ENCODE measurements around the gene TATDN3.

Gene TATDN3

DNA sequence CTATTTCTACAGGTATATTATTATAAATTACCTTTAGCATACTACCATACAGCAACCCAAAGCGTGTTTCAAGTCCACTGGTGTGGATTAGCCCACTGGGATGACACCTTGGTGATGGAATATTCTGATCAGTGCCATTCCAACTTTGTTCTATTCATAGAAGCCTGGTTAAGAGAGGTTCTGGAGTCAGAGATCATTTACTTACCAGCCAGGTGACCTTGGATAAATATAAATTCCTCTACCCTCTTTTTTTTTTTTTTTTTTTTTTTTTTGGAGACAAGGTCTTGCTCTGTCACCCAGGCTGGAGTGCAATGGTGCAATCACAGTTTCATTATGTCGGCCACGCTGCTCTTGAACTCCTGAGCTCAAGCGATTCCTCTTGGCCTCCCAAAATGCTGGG lies 55.9 kb downstream of the TATDN3 start, which contains the start of gene SPATA45:
SPATA45 (minus strand) TSS at position 101 of the 400 bp plus-strand sequence. CDS start 11,500 bp downstream, outside the sequence.
- no peak within 1 kb of the TSS for H3K4me3 ChIP-seq (ENCODE audit: control insufficient read depth, low read depth, low read length)
- DNase-seq (ENCODE audit: low read depth) = no peak
- TF ChIP-seq, protein P1, sequence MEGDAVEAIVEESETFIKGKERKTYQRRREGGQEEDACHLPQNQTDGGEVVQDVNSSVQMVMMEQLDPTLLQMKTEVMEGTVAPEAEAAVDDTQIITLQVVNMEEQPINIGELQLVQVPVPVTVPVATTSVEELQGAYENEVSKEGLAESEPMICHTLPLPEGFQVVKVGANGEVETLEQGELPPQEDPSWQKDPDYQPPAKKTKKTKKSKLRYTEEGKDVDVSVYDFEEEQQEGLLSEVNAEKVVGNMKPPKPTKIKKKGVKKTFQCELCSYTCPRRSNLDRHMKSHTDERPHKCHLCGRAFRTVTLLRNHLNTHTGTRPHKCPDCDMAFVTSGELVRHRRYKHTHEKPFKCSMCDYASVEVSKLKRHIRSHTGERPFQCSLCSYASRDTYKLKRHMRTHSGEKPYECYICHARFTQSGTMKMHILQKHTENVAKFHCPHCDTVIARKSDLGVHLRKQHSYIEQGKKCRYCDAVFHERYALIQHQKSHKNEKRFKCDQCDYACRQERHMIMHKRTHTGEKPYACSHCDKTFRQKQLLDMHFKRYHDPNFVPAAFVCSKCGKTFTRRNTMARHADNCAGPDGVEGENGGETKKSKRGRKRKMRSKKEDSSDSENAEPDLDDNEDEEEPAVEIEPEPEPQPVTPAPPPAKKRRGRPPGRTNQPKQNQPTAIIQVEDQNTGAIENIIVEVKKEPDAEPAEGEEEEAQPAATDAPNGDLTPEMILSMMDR (IDR thresholded peaks at IDR 0.05; ENCODE audit: control insufficient read depth, insufficient read depth, low read depth, low read length, missing control alignments) = no peak

GRCh38 chr1:212852105-212852688 lies 60.5 kb downstream of the TATDN3 start:
- no peak overlapping the region for H3K4me3 ChIP-seq (ENCODE audit: control insufficient read depth, low read depth, low read length)
- TF ChIP-seq, protein P1 (IDR thresholded peaks at IDR 0.05; ENCODE audit: control insufficient read depth, insufficient read depth, low read depth, low read length, missing control alignments) = no peak
- DNase-seq (ENCODE audit: low read depth) = no peak

GRCh38 chr1:212853658-212854057 lies 62.0 kb downstream of the TATDN3 start:
- no peak for DNase-seq (ENCODE audit: low read depth)
- TF ChIP-seq, protein P1 (IDR thresholded peaks at IDR 0.05; ENCODE audit: control insufficient read depth, insufficient read depth, low read depth, low read length, missing control alignments) = no peak
- H3K4me3 ChIP-seq (ENCODE audit: control insufficient read depth, low read depth, low read length) = no peak overlapping the region

DNA sequence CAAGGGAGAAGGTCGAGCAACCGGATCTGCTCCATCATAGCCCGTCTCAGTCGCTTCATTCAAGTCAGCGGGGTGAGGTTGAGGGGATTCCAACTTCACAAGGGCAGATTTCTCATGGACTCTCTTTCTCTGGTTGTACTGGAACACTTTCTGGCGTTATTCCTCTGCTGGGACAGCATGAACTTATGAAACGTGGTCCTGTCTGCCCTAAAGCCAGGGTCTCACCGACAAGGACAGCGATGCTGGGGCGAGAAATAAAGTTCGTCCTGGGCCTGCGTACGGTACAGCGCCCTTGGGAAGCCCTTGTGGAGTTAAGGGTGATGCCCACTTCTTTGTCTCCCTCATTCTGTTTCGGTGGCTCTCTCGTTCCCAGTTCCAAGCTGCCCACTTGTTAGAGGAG lies 65.1 kb downstream of the TATDN3 start:
- no peak overlapping the region for H3K4me3 ChIP-seq (ENCODE audit: control insufficient read depth, low read depth, low read length)

DNA sequence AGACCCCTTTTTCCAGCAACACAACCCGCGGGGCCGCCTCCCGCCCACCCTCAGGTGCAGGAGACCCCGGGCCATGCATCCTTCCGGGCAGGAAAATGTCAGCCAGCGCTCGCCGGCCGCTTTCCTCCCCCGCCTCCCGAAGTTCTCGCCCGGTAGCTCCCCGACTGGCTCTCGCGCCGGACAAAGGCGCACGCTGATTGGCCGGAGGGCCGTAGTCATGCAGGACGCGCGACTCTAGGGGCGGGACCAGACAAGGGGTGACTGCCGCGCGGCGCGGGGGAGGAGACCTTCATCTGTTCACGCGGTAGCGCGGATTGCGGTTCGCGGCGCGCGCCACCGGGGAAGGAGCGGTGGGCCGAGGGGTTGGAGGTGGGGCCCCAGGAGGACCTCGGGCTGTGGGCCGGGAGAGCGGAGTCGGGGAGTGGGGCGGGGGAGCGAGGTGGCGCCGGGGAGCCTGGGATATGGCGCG lies 66.3 kb downstream of the TATDN3 start, which contains the start of gene FLVCR1:
FLVCR1 (plus strand) TSS at position 284 of the 469 bp plus-strand sequence; CDS start at position 462, 178 bp downstream.
- TF ChIP-seq, protein P1 (IDR thresholded peaks at IDR 0.05; ENCODE audit: control insufficient read depth, insufficient read depth, low read depth, low read length, missing control alignments) = no peak
- H3K4me3 ChIP-seq (ENCODE audit: control insufficient read depth, low read depth, low read length) = peak within 1 kb of the TSS; percentile 73
- DNase-seq (ENCODE audit: low read depth) = peak; percentile 62

More for the DNA sequence above, 65.1 kb downstream of the TATDN3 start:
- no peak for DNase-seq (ENCODE audit: low read depth)
- TF ChIP-seq, protein P1 (IDR thresholded peaks at IDR 0.05; ENCODE audit: control insufficient read depth, insufficient read depth, low read depth, low read length, missing control alignments) = no peak

DNA sequence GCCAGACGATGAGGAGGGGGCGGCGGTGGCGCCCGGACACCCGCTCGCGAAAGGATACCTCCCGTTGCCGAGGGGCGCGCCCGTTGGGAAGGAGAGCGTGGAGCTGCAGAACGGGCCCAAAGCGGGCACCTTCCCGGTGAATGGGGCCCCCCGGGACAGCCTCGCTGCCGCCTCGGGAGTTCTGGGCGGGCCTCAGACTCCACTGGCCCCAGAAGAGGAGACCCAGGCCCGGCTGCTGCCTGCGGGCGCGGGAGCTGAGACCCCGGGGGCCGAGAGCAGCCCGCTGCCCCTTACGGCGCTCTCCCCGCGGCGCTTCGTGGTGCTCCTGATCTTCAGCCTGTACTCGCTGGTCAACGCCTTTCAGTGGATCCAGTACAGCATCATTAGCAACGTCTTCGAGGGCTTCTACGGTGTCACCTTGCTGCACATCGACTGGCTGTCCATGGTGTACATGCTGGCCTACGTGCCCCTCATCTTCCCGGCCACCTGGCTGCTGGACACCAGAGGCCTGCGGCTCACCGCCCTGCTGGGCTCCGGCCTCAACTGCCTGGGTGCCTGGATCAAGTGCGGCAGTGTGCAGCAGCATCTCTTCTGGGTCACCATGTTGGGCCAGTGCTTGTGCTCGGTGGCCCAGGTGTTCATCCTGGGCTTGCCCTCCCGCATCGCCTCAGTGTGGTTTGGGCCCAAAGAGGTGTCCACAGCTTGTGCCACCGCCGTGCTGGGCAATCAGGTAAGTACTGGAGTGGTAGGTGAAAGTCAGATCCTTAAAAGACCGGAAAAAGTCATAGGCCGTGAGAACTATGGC lies 67.0 kb downstream of the TATDN3 start:
- TF ChIP-seq, protein P1 (IDR thresholded peaks at IDR 0.05; ENCODE audit: control insufficient read depth, insufficient read depth, low read depth, low read length, missing control alignments) = no peak
- no peak for DNase-seq (ENCODE audit: low read depth)
- peak overlapping the region; percentile 73 for H3K4me3 ChIP-seq (ENCODE audit: control insufficient read depth, low read depth, low read length)

Measured in AG09309 (cell line).